DMS 273 (cell line): ENCODE measurements around the gene OR10D3.
A peak's percentile ranks its signal among the peaks of the same experiment; 100 is the strongest.
"Not testable (repeated sequence)": the region's sequence is repeated elsewhere in the genome, so short reads cannot be mapped to it uniquely, and the experiment has no call there.

Experiments
- DNase-seq: peaks from one replicate; lab custom pipeline; 2025; ENCODE audit not compliant: unreplicated experiment; lab: John Stamatoyannopoulos, UW

The OR10D3 gene

DNA sequence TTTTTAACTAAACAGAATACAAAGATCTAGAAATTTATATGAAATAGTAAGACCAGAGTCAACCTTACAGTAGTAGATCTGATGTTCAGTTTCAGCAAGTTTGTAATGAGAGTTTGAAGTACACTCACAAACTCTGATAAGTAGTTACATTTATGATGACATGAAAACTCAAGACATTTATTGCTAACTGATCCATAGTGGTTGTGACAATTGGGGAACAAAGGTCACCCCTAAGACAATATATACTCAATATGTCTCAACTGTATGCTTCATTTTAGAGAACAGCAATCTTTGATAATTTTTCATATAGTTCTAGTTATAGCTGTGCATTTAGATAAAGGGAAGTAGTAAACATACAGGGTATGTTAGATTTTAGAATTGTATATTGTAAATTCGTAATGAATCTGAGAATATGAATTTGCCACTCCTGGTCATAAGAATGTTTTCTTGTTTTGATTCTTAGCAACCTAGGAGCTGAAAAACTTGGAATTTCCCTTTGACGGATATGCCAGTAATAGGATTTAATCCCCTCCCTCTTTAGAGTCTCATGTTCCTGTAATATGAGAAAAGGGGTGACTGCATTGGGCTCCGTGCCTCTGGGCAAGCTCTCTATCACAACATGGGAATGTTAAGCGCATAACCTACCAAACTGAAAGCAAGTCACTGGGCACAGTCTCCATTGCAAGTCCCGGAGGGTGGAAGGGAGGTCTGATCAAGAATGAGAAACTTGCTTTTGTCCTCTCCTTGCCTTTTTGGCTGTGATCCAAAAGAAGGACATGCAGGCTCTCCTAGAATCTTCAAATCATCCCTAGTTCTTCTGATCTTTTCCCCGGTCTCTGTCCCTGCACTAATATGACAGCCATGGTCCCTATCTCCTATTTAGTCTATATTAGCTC, 11.4 kb downstream of the OR10D3 start:
- peak; percentile 31 for DNase-seq

DNA sequence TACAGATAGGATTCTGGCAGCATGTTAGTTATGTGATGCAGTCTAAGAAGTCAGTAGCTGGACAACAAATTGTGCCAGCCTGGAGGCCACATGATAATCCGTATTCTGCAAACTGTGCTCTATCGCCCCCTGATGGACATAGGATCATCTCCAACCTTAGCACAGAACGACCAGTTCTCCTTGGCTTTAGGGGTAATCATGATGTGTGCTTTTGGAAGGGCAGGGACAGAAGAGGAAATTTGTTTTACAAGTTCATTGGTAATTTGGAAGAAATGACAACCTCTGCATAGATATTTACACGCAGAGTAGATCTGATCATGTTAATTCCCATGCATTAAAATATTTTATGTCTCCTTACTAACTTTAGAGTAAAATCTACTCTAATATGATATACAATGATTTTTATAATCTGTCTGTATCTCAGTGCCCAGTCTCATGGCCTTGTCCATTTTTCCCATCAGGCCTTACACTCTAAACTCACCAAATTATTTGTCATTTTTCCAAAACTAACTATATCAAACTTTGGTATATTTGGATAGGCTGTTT, 12.1 kb downstream of the OR10D3 start:
- DNase-seq = peak; percentile 73

DNA sequence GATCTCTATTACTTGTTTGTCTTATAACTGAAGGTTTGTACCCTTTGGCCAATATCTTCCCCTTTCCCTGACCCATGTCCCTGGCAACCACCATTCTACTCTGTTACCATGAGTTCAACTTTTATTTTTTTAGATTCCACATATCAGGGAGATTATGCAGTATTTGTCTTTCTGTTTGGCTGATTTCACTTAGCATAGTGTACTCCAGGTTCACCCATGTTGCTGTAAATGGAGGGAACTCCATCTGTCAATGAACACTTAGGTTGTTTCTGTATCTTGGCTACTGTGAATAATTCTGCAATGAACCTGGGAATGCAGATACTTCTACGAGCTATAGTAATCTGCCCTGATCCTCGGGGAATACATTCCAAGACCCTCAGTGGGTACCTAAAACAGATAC, 14.9 kb downstream of the OR10D3 start:
- no peak for DNase-seq

DNA sequence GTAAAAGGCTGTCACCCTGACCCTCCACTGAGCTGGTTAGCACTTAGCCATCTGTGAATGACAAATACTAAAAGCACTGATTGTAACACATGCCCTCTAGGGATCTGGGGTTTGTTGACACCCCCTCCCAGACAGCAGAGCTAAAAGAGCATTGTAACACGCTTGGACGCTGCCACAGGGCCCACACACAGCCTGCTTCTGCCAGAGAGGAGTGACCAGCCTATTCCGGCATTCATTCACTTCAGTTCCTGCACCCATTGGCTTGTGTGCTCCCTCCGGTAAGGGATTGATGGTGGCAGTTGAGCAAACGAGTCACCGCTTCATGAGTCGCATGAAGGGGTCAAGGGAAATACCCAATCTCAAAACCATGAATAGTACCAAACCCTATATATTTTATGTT, 15.8 kb downstream of the OR10D3 start:
- no peak for DNase-seq

DNA sequence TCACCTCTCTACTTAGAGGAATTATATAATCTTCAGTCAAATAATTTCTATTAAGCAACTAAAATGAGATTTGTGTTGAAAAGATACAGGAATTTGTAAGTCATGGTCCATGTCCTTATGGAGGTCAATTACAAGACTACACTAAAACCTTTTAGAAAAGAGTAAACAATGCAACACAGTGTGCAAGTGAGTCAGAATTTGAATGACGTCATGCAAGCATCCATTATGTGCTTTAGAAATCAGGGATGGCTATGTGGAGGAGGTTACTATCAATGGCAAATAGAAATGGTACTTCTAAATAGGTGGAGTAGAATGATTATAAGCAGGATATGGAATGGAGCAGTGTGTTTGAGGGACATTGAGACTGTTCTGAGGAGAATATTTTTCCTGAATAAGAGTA, 16.6 kb downstream of the OR10D3 start:
- DNase-seq = no peak

DNA sequence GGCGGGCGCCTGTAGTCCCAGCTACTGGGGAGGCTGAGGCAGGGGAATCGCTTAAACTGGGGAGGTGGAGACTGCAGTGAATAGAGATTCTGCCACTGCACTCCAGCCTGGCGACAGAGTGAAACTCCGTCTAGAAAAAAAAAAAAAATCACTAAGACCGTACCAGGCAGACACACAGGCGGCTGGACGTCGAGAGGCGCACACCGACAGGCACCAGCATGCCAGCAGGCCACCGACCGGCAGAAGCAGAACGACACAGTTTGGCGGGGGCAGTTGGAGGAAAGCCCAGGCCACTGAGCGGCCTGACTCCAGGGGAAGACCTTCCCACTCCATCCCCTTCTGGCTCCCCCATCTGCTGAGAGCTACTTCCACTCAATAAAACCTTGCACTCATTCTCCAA, 17.5 kb downstream of the OR10D3 start:
- no peak for DNase-seq

DNA sequence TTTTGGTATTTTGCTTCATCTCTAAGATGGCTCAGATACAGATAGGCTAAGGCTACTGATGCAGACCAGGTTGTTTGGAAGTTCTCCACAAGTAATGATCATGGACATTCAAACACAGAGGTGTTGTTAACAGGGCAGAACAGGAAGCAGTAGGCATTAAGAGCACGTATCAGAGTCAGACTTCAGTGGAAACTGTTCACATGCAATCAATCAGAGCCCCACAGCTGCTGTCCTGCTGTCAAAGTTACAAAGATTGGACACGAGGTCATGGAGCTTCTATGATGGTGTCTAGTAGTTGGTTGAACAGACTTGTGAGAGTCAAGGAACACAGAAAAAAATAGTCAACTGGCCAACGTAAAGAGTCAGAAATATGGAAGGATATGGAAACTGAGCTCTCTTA, 19.8 kb downstream of the OR10D3 start:
- DNase-seq = no peak

DNA sequence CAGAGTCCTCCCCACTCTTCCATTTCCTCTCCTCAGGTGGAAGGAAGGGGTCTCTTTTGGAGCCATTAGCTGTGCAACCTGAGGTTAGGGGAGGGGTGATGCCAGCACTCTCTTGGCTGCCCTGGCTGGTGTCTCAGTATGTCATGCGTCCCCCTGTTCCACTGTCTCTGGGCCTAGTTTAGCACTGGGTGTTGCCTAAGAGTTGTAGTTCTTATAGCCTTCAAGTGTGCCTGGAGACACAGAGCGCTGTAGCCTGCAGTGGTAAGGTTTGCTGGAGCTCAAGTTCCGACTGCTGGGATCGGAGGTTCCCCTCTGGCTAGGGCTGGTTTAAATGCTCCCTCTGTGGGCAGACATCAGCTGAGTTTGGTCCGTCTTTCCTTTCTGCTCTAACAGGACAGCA, 20.9 kb downstream of the OR10D3 start:
- DNase-seq = no peak

DNA sequence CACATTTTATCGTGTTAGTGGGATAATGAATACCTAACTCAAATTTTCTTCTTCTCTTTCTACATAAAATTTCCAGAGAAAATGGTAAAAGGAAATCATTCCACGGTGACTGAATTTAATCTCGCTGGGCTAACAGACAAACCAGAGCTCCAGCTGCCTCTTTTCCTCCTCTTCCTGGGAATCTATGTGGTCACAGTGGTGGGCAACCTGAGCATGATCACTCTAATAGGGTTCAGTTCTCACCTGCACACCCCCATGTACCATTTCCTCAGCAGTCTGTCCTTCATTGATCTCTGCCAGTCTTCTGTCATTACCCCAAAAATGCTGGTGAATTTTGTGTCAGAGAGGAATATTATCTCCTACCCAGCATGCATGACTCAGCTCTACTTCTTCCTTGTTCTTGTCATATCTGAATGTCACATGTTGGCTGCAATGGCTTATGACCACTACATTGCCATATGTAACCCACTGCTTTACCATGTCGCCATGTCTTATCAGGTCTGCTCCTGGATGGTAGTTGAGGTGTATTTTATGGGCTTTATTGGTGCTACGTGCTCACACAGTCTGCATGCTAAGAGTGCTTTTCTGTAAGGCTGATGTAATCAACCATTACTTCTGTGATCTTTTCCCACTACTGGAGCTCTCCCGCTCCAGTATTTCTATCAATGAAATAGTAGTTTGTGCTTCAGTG, 24.1 kb downstream of the OR10D3 start:
- DNase-seq = no peak

DNA sequence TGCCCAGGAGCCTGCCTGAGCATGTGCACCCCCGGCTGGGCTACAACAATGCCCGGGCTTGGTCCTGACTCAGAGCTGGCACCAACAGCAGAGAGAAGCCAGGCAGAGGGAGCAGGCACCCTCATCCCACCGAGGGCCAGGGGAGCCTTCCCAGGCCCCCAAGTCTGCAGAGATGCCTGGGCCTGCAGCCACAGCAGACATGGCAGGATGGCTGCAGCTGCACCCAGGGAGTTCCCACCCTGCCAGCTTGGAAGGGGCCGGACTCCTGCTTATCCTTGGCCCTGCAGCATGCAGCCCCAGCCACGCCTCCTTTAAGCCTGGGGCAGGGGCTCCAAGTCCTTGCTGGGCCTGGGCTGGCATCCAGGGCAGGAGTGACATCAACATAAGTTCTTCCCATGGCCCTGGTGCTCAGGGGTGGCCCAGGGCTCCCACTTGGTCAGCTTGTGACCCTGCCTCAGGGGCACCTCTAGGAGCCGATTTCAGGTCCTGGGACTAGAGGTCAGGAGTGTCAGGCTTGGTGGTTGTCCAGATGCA, 26.7 kb downstream of the OR10D3 start:
- DNase-seq = no peak

DNA sequence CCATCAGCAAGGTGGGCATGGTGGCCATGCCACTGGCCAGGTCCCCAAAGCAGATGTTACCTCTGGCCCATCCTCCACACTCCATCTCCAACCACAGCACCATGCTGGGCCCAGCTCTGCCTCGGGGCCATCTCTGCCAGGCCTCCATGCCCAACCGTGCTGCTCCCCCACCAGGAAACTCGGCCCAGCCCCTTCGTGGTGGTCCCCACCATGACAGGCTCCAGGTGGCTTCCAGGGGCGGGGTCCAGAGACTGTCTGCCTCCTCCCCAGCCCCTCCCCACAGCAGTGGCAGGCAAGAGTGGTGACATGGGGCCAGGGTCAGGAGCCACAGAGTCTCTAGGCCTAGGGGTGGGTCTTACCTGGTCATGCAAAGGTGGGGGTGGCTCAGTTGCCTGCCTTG, 27.3 kb downstream of the OR10D3 start:
- DNase-seq = no peak

DNA sequence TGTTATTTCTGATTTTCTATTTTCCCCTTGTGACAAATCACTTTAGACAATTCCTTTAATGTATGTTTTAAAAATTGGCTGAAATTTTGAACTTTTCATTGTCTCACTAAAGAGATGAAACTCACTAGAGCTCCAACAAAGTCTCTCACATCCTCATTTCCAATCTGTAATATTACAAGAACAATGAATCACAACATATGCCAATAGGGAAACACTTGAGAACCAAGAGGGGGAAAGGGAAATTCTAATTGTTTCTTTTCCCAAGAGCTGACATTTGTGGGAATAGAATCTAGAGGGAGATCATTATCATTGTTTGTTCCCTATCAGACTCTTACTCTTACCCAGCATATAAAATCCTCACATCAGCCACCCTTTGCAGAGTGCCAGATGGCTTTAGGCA, 28.2 kb downstream of the OR10D3 start:
- no peak for DNase-seq

DNA sequence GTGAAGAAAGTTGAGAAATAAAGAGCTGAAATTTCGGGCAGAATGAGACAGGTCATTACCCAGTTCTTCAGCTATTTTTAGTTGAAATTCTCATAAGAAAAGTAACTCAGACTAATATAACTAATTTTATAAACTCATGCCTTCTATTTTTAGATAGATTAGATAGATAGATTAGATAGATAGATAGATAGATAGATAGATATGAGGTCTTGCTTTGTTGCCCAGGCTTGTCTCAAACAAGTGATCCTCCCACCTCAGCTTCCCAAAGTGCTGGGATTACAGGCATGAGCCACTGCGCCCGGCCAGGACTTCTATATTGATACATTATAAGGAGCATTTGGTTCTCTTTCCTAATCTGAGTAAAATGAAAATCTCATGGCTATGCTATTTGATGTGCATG, 30.9 kb downstream of the OR10D3 start:
- DNase-seq = no peak

DNA sequence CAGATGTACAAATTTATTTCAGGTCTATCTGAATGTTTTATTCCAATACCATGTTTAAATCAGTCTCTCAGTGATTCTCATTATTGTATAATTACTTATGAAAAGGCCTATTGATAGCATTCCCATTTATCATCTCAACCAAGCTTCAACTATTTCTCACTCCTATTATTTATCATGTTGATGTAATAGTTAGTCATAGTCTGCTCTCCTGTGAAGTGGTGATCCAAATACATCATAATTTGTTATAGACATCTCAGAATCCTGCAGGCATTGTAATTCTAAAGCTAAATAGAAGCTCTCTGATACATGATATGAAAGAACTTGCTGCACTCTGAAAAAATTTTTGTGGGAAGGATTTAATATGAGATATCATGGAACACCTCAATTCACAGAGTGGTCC, 36.0 kb downstream of the OR10D3 start:
- DNase-seq = no peak

DNA sequence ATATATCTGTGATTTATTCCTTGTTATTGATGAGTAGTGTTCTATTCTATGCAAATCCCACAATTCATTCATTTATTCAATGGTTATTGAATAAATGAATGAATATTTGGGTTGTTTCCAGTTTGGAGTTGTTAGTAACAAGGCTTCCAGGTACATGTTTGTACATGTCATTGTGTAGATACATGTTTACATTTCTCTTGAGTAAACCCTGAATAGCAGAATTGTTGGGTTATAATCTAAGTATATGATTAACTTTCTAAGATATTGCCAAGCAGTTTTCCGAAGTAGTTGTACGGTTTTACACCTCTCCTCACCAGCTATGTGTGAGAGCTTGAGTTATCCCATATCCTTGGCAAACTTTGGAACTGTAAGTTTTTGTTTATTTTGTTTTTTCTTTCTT, 39.3 kb downstream of the OR10D3 start:
- no peak for DNase-seq

DNA sequence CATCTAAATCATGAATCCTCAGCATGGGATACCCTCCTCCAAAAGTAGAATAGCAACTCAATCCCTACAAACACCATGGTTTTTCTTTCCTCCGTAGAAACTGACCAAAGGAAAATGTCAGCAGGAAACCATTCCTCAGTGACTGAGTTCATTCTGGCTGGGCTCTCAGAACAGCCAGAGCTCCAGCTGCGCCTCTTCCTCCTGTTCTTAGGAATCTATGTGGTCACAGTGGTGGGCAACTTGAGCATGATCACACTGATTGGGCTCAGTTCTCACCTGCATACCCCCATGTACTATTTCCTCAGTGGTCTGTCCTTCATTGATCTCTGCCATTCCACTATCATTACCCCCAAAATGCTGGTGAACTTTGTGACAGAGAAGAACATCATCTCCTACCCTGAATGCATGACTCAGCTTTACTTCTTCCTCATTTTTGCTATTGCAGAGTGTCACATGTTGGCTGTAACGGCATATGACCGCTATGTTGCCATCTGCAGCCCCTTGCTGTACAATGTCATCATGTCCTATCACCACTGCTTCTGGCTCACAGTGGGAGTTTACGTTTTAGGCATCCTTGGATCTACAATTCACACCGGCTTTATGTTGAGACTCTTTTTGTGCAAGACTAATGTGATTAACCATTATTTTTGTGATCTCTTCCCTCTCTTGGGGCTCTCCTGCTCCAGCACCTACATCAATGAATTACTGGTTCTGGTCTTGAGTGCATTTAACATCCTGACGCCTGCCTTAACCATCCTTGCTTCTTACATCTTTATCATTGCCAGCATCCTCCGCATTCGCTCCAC, 41.7 kb downstream of the OR10D3 start:
- not testable (repeated sequence) for DNase-seq

DNA sequence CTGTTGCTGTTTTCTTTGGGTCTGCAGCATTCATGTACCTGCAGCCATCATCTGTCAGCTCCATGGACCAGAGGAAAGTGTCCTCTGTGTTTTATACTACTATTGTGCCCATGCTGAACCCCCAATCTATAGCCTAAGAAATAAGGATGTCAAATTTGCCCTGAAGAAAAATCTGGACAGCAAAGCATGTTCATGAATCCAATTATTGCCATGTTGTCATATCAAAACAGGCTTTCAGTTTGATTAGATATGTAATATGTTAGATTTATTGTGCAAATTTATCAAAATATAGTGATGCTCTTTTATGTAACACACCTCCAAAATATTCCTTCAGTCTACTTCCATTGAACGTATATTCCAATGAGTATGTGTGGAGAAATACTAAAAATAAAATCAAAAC, 42.3 kb downstream of the OR10D3 start:
- DNase-seq = no peak

DNA sequence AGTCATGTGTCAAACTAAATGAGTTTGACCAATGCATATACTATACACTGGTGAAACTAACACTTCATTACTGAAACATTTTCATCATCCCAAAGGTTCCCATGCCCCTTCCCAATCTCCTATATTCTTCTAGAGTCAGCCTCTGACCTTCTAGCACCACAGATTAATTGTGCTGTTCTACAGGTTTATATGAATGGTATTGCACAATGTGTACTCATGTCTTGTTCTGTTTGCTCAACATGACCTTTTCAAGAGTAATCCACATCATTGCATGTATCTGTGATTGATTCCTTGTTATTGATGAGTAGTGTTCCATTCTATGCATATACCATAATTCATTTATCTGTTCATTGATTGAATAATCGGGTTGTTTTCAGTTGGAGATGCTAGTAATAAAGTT, 50.2 kb downstream of the OR10D3 start:
- no peak for DNase-seq
